IPS DF 4.7 (cell line): ENCODE measurements around the gene JMJD1C.
"Not testable (repeated sequence)": the region's sequence is repeated elsewhere in the genome, so short reads cannot be mapped to it uniquely, and the experiment has no call there.

ENCODE experiments used
- DNase-seq: peaks from one replicate; pipeline ENCODE4 v3.0.0-alpha.2; 2013; ENCODE audit warnings: low spot score; ENCODE audit errors: extremely low read depth

Gene JMJD1C

GRCh38 chr10:63364918-63365317, 100.9 kb downstream of the JMJD1C start:
- DNase-seq, result no peak

DNA sequence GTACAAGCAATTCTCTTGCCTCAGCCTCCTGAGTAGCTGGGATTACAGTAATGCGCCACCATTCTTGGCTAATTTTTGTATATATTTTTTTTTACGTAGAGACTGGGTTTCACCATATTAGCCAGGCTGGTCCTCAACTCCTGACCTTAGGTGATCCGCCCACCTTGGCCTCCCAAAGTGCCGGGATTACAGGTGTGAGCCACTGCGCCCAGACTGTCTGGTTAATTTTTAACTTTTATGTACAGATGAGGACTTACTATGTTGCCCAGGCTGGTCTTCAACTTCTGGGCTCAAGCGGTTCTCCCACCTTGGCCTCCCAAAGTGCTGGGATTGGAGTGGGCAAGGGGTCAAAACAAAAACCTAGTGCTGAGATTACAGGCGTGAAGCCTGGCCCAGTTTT, 101.8 kb downstream of the JMJD1C start:
- DNase-seq, result no peak

- no peak for DNase-seq
Measured at GRCh38 chr10:63355682-63356081, 110.1 kb downstream of the JMJD1C start.

GRCh38 chr10:63352976-63353375, 112.8 kb downstream of the JMJD1C start:
- no peak for DNase-seq

GRCh38 chr10:63348245-63348850, 117.4 kb downstream of the JMJD1C start:
- DNase-seq, result no peak

DNA sequence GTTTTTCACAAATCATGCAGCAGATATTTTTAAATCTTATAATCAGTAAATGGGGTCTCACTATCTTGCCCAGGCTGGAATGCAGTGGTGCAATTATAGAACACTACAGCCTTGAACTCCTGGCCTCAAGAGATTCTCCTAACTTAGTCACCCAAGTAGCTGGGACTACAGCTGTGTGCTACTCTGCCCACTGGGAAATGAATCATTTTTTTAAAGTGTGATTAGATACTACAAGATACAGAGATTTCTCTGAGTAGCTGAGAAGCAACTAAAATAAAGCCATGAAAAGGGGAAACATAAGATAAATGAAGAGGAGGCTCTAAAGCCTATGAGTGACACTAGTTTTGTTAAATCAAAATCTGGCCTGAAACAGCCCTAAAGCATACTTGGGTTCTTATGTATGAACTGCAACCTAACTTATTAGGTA, 119.7 kb downstream of the JMJD1C start:
- no peak for DNase-seq

DNA sequence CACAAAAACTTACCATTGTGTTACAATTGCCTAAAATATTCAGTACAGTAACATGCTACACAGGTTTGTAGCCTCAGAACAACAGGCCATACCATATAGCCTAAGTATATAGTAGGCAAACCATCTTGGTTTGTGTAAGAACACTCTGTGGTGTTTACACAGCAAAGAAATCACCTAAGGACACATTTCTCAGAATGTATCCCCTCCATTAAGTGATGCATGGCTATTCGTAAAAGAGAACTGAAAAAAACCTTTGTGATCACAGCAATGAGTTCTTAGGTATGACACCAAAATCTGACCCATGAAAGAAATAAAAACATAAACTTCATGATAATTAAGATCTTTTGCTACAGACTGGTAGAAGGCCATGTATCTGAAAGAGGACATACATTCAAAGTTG, 121.5 kb downstream of the JMJD1C start:
- no peak for DNase-seq

GRCh38 chr10:63343476-63343875, 122.3 kb downstream of the JMJD1C start:
- no peak for DNase-seq

DNA sequence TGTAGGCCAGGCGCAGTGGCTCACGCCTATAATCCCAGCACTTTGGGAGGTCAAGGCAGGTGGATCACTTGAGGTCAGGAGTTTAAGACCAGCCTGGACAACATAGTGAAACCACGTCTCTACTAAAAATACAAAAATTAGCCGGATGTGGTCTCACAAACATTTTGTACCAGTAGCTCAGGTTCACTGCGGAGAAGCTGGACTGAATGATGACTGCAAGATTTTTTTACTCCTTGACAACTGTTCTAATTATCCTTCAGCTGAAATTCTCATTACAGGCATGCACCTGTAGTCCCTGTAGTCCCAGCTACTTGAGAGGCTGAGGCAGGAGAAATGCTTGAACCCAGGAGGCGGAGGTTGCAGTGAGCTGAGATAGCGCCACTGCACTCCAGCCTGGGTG, 126.1 kb downstream of the JMJD1C start:
- not testable (repeated sequence) for DNase-seq

DNA sequence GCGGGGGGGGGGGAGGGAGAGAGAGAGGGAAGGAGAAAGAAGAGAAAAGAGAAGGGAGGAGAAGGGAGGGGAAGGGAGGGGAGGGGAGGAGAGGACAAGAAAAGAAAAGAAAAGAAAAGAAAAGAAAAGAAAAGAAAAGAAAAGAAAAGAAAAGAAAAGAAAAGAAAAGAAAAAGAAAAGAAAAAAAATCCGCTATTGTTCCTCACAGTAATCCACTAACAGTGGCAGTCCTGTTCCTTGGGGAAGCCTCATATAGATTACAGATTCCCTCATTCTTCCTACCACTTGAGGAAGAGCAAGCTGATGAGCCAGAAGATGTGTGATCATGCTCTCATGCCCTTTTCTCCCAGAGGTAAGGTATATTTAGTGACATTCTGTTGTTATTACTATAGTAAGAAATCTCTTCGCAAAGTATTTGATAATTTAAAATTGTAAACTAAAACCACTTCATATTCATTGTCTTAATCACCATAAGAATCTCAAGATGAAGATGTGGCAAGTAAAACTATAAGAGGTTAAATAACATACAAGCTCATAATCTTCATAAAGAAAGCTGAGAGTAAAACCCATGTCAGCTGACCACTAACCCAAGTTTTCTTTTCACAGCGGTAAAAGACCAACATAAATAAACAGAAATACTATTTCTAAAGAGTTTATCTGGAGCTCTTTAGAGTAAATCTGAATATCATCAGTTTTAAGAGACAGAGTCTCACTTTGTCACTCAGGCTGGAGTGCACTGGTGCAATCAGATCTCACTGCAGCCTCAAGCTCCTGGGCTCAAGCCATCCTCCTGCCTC, 128.1 kb downstream of the JMJD1C start:
- no peak for DNase-seq

- DNase-seq, result no peak
Measured at GRCh38 chr10:63331586-63331985, 134.2 kb downstream of the JMJD1C start.

DNA sequence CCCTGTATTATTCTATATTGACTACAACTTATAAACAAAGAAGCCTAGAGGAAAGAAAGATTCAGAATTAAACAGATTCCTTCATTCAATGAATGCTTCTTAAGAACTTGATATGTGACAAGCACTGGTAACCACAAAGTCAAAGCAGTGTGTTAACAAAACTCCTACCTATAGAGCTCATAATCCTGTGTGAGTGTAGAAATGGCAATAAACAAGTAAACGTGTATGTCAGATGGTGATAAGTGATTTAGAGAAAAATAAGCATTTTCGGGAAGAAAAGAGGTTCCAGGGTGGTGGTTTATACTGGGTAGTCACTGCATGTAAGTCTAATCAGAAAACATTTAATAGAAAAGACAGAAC, 141.3 kb downstream of the JMJD1C start:
- DNase-seq, result no peak

DNA sequence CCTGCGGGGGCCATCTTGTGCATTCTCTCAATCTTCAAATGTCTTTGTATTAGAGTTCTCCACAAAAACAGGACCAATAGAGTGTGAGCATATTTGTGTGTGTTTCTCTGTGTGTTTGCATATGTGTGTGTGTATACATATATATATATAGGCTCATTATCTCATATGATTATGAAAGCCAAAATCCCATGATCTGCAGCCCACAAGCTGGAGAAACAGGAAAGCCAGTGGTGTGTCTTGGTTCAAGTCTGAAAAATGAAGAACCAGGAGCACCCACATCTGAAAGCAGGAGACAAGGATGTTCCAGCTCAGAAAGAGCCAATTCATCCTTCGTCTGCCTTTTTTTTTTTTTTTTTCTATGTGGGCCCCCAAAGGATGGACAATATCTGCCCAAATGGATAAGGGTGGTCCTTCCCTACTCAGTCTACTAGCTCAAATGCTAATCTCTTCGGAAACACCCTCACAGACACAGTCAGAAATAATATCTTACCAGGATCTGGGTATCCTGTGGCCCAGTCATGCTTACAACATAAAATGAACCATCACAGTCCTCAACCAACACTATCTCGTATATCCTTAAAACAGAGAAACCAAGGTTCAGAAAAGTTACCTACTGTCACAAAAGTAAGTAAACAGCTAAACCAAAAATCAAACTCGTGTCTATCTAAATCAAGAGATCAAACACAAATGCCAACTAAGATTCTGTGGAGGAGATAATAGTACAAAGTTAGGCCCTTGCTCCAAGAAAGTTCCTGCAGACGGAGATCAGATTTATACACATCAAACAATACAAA, 141.9 kb downstream of the JMJD1C start:
- no peak for DNase-seq

DNA sequence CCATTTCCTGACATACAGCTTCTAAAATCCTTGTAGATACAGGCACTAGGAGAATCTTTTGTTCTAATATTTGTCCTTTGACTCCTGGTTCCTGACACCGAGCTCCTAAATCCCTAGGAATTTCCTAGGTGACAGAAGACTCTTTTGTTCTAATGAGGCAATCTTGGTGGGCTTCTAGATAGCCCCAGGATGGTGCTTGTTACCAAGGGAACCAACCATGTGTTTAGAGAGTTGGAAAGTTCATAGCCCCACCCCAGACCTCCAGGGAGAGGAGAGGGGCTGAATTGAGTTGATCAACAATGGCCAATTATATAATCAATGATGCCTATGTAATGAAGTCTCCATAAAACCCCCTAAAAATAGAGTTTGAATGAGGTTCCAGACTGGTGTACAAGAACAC, 145.1 kb downstream of the JMJD1C start:
- no peak for DNase-seq

DNA sequence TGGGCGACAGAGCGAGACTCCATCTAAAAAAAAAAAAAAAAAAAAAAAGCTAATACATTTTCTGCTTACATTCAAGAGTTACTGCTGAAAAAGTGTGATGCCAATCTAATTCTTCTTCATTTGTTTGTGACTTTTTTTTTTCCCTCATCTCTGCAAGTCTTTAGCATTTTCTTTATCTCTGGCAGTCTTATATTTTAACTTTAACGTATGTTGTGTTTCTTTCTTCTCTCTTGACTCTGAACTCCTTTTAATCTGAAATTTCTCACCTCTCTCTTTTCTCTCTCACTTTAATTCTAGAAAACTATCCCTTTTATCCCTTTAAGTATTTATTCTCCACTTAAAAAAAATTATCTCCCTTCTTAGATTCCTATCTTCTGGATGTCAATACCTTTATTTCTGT, 146.5 kb downstream of the JMJD1C start:
- DNase-seq, result no peak

DNA sequence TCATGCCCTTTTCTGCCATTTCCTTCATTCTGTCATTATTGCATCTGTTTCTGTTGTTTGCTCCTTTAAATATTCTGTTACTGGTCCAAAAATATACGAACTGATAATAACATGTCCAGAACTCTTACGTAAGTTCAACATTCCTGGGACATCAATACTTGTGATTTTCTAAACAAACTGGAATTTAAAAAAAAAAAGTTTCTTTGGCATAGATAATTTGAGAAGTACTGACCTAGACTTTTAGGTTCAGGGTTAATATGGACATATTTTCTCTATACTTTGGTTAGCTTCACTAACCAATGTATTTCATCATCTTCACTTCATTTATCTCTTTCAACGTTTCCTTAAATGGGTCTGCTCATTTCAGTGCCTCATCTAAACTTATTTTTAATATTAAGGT, 147.3 kb downstream of the JMJD1C start:
- no peak for DNase-seq

DNA sequence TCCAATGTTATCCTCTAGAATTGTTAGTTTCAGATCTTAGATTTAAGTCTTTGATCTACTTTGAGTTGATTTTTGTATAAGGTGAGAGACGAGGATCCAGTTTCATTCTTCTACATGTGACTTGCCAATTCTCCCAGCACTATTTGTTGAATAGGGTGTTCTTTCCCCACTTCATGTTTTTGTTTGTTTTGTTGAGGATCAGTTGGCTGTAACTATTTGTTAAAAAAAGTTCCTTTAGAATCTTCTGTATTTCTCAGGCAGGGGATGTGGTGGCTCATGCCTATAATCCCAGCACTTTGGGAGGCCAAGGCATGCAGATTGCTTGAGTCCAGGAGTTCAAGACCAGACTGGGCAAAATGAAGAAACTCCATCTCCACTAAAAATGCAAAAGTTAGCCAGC, 151.8 kb downstream of the JMJD1C start:
- DNase-seq, result no peak

- DNase-seq, result no peak
Measured at GRCh38 chr10:63313066-63313717, 152.6 kb downstream of the JMJD1C start.

DNA sequence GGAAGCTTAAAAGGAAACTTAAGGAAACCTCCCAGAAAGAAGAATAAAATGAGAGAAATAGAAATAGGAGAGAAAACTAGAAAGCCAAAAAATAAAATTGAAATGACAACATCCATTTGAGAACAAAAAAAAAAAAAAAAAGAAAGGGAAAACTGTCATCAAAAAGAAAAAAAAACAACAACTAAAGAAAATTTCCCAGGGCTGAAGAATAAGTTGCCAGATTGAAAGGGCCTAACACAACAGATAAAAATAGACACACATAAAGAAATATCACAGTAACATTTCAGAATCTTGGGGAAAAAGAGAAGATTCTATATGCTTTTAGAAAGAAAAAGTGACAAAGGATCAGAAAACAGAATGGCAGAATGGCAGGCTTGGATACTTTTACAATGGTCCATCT, 157.1 kb downstream of the JMJD1C start:
- no peak for DNase-seq

GRCh38 chr10:63304146-63304545, 161.6 kb downstream of the JMJD1C start:
- DNase-seq, result no peak

GRCh38 chr10:63300801-63301200, 165.0 kb downstream of the JMJD1C start:
- no peak for DNase-seq

- no peak for DNase-seq
Measured at GRCh38 chr10:63297941-63298340, 167.8 kb downstream of the JMJD1C start.
